ENCODE measurements around the gene DENND6B. TPM values are rescaled to one million over a fixed set of nuclear protein-coding genes. Genes with fewer than 3 reads are reported as not detected.

DENND6B gene
- total and polyA plus RNA-seq, 2 of the 13 experiments (the other 11 are each of a cell fraction or from before 2014, with no cell fraction given) = 0.95 to 3.8 TPM

DNA sequence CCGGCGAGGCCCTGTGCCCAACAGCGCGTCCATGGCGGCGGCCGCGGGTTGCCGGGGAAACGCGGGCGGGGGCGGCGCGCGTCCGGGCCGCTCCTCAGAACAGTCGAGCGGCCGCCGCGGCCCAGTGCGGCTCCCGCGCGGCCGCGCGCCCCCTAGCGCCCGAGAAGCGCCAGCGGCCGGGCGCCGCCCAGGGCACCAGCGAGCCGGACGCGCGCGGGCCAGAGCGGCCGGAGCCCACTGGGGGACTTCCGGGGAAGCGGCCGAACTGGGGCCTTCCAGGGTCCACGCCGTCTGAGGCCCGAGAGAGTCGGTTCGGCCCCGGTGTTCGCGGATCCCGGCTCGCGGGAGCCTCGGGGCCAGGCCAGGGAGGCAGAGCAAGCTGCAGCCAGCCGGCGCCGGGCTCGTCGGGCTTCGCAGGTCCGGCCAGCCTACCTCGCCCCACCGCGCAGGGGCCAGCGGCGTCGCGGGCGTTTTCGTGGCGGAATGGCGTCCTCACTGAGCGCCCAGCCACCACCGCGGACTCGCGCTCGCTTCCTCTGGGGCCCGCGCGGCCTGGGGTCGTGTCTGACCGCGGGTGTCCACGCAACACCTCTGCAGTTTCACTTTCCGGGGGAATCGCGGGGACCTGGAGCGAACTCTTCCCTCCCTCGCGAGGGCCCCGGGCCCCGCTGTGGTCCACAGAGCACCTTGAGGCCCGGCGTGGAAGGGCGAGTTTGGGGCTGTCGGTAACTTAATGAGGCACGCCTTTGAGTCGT lies at the start of gene DENND6B (continued):
- TF ChIP-seq, protein P1, sequence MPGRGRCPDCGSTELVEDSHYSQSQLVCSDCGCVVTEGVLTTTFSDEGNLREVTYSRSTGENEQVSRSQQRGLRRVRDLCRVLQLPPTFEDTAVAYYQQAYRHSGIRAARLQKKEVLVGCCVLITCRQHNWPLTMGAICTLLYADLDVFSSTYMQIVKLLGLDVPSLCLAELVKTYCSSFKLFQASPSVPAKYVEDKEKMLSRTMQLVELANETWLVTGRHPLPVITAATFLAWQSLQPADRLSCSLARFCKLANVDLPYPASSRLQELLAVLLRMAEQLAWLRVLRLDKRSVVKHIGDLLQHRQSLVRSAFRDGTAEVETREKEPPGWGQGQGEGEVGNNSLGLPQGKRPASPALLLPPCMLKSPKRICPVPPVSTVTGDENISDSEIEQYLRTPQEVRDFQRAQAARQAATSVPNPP (CRISPR knock-in tag; IDR thresholded peaks at IDR 0.05) = 0 out of 2 replicates have a peak, but pooled peaks have one; percentile 1
- TF ChIP-seq PAF1 (CRISPR knock-in tag; IDR thresholded peaks at IDR 0.05) (no peak), ZFYVE20 (CRISPR knock-in tag; IDR thresholded peaks at IDR 0.05; ENCODE audit: borderline replicate concordance, low read depth) (no peak), SALL2 (CRISPR knock-in tag; IDR thresholded peaks at IDR 0.05) (peak; percentile 88), ZNF569 (CRISPR knock-in tag; IDR thresholded peaks at IDR 0.05; ENCODE audit: borderline replicate concordance) (no peak), ZHX2 (IDR thresholded peaks at IDR 0.05; ENCODE audit: low read depth) (0 out of 2 replicates have a peak, but pooled peaks have one; percentile 14), ZHX2 (CRISPR knock-in tag; IDR thresholded peaks at IDR 0.05; ENCODE audit: borderline replicate concordance) (peak; percentile 94), PHF5A (CRISPR knock-in tag; IDR thresholded peaks at IDR 0.05; ENCODE audit: low read depth, unreplicated experiment) (no peak), ZBTB40 (IDR thresholded peaks at IDR 0.05) (no peak), ZBTB40 (CRISPR knock-in tag; IDR thresholded peaks at IDR 0.05) (peak; percentile 82), ZNF572 (CRISPR knock-in tag; IDR thresholded peaks at IDR 0.05) (no peak), KAT8 (CRISPR knock-in tag; IDR thresholded peaks at IDR 0.05) (peak; percentile 79)

Data from HepG2 (cell line).